ENCODE measurements around the gene SOX8. TPM values are rescaled to one million over a fixed set of nuclear protein-coding genes. Genes with fewer than 3 reads are reported as not detected.

SOX8 gene
- polyA plus RNA-seq, 1 donor from 2014 or later: 3.9 TPM

GRCh38 chr16:935684-936083, 45.9 kb upstream of the SOX8 start:
- no peaks in the 10 kb centered on the region for H3K9me2 ChIP-seq (ENCODE audit: insufficient read depth, low read length)
- no peaks in the 10 kb centered on the region for H3K27me3 ChIP-seq (ENCODE audit: insufficient read depth, low read depth, low read length)
- H3K27ac ChIP-seq (ENCODE audit: low read length): no peak overlapping the region
- no peaks in the 10 kb centered on the region for H3K79me2 ChIP-seq (replicated peaks; ENCODE audit: insufficient read depth, low read length)
- H3K9ac ChIP-seq (ENCODE audit: low read length): no peak overlapping the region
- H3K4me2 ChIP-seq (ENCODE audit: low read length): no peak overlapping the region
- no peak overlapping the region for H3K4me3 ChIP-seq (ENCODE audit: low read length)
- H4K20me1 ChIP-seq (ENCODE audit: insufficient read depth): no peaks in the 10 kb centered on the region
- no peak overlapping the region for H2AFZ ChIP-seq (ENCODE audit: low read depth, low read length)
- H3K36me3 ChIP-seq (ENCODE audit: insufficient read depth, low read length): peaks cover 6% of the 10 kb centered on the region
- TF ChIP-seq REST (IDR thresholded peaks at IDR 0.05; ENCODE audit: borderline replicate concordance): no peak
- TF ChIP-seq POLR2AphosphoS5 (IDR thresholded peaks at IDR 0.05): no peak
- no peak for TF ChIP-seq MXI1 (conservative IDR thresholded peaks at IDR 0.05; ENCODE audit: poor library complexity, severe bottlenecking)
- no peak for TF ChIP-seq CTCF (IDR thresholded peaks at IDR 0.05; ENCODE audit: poor library complexity, severe bottlenecking)
- no peak for TF ChIP-seq EZH2 (IDR thresholded peaks at IDR 0.05; ENCODE audit: borderline replicate concordance, insufficient read depth, low read length, poor library complexity, severe bottlenecking)
- TF ChIP-seq TAF1 (IDR thresholded peaks at IDR 0.05; ENCODE audit: low read depth): no peak
- no peak for TF ChIP-seq SMC3 (conservative IDR thresholded peaks at IDR 0.05; ENCODE audit: poor library complexity)
- H3K9me3 ChIP-seq (ENCODE audit: low read length): no peaks in the 10 kb centered on the region
- no peaks in the 10 kb centered on the region for H3F3A ChIP-seq (ENCODE audit: insufficient read depth, low read length, poor library complexity, severe bottlenecking)

- no peak overlapping the region for H2AFZ ChIP-seq (ENCODE audit: low read depth, low read length)
Observed at GRCh38 chr16:937311-937710, 44.3 kb upstream of the SOX8 start.

More at GRCh38 chr16:937311-937710, 44.3 kb upstream of the SOX8 start:
- Histone ChIP-seq H3K27me3 (ENCODE audit: insufficient read depth, low read depth, low read length) (no peaks in the 10 kb centered on the region), H3K36me3 (ENCODE audit: insufficient read depth, low read length) (peaks cover 6% of the 10 kb centered on the region), H3K79me2 (replicated peaks; ENCODE audit: insufficient read depth, low read length) (no peaks in the 10 kb centered on the region), H3K4me3 (ENCODE audit: low read length) (no peak overlapping the region), H3K27ac (ENCODE audit: low read length) (no peak overlapping the region), H3K9ac (ENCODE audit: low read length) (no peak overlapping the region), H3K9me2 (ENCODE audit: insufficient read depth, low read length) (no peaks in the 10 kb centered on the region), H3F3A (ENCODE audit: insufficient read depth, low read length, poor library complexity, severe bottlenecking) (no peaks in the 10 kb centered on the region), H4K20me1 (ENCODE audit: insufficient read depth) (no peaks in the 10 kb centered on the region), H3K4me2 (ENCODE audit: low read length) (no peak overlapping the region), H3K9me3 (ENCODE audit: low read length) (no peaks in the 10 kb centered on the region)
- TF ChIP-seq EP300 (conservative IDR thresholded peaks at IDR 0.05; ENCODE audit: poor library complexity, severe bottlenecking) (no peak), CTCF (IDR thresholded peaks at IDR 0.05; ENCODE audit: poor library complexity, severe bottlenecking) (no peak), TAF1 (IDR thresholded peaks at IDR 0.05; ENCODE audit: low read depth) (no peak), POLR2AphosphoS5 (IDR thresholded peaks at IDR 0.05) (no peak), EZH2 (IDR thresholded peaks at IDR 0.05; ENCODE audit: borderline replicate concordance, insufficient read depth, low read length, poor library complexity, severe bottlenecking) (no peak), SMC3 (conservative IDR thresholded peaks at IDR 0.05; ENCODE audit: poor library complexity) (no peak), REST (IDR thresholded peaks at IDR 0.05; ENCODE audit: borderline replicate concordance) (no peak), MXI1 (conservative IDR thresholded peaks at IDR 0.05; ENCODE audit: poor library complexity, severe bottlenecking) (no peak), RAD21 (conservative IDR thresholded peaks at IDR 0.05) (no peak)

Data from neural cell (in vitro differentiated cells).